Measurements from ENCODE around the gene SBF1.
A peak's percentile ranks its signal among the peaks of the same experiment; 100 is the strongest.

Gene SBF1

DNA sequence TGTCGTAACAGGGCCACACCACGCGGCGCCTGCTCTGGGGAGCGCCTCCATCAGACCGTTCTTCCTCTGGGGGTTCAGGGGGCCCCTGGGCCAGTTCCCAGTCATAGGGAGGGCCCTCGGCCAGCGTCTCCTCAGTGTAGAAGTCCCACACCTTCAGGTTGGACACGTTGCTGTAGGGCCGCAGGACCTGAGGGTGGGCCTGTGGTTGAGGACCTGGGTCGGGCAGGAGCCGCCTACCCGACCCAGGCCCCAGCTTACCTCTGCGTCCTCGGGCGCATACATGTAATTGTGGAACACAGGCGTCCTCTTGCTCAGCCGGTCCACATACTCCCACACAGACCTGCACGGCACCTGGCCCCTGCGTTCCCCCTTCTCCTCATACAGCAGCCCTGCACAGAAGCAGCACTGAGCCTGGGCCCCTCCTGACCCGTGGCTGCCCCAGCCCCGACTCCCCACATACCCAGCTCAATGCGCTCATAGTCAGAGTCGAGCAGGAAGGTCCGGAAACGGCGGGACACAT lies 20.2 kb downstream of the SBF1 start:
- H3K4me3 ChIP-seq (ENCODE audit: low read length), result no peak overlapping the region
- no peak for DNase-seq (ENCODE audit: low read depth, low spot score)

DNA sequence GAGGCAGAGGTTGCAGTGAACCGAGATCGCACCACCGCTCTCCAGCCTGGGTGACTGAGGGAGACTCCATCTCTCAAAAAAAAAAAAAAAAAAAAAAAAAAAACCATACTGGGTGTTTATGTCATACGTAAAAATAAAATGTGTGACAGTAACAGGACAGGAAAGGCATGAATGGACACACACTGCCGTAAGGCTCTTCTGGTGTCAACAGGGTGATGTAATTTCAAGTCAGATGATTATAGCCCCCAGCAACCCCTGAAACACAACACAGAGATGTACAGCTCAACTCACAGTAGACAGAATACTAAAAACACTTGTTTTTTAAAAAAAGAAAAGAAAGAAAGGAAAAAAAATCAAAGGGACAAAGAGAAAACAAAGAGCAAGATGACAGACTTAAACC lies 22.2 kb downstream of the SBF1 start:
- no peak for DNase-seq (ENCODE audit: low read depth, low spot score)
- H3K4me3 ChIP-seq (ENCODE audit: low read length), result no peak overlapping the region

DNA sequence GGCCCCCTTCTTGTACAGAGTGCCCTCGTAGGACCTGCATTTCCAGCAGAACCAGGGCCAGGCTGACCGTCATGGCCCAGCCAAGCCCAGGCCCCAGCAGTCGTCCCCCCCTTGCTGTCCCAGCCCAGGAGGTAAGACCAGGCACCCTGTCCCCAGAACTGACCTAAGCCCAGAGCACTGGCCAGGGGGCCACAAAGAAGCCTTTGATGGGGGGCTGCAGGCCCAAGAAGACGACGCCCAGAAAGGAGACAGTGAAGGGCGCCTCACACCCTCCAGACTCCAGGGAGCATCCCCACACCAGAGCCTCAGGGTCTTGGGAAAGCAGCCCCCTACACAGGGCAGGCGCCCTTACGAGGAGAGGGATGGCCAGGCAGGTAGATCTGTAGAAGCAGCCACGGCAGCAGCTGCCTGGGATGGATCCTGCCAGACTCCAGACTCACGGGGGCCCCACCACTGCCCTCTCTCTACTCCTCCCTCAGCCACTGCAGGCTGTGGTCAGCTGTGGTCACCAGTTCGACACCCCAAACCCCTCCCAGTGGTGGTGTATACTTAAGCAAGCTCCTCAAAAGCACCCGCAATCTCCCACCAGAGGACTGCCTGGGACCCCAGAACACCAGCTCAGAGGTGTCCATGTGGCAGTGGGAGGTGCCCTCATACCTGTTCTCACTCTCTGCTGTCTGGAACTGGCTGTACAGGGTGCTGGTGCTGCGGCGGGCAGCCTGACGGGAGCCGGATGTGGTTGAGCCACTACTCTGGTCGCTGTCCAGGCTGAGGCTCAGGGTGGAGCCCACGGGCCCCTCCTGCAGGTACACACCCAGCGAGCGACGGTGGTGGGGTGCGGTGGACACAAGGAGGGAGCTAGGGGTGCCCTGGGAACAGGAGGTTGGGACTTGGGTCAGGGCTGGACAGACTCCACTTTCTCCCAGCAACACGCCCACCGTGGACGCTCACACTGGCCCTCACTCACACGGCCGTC lies 27.0 kb downstream of the SBF1 start:
- no peak overlapping the region for H3K4me3 ChIP-seq (ENCODE audit: low read length)
- DNase-seq (ENCODE audit: low read depth, low spot score), result no peak

DNA sequence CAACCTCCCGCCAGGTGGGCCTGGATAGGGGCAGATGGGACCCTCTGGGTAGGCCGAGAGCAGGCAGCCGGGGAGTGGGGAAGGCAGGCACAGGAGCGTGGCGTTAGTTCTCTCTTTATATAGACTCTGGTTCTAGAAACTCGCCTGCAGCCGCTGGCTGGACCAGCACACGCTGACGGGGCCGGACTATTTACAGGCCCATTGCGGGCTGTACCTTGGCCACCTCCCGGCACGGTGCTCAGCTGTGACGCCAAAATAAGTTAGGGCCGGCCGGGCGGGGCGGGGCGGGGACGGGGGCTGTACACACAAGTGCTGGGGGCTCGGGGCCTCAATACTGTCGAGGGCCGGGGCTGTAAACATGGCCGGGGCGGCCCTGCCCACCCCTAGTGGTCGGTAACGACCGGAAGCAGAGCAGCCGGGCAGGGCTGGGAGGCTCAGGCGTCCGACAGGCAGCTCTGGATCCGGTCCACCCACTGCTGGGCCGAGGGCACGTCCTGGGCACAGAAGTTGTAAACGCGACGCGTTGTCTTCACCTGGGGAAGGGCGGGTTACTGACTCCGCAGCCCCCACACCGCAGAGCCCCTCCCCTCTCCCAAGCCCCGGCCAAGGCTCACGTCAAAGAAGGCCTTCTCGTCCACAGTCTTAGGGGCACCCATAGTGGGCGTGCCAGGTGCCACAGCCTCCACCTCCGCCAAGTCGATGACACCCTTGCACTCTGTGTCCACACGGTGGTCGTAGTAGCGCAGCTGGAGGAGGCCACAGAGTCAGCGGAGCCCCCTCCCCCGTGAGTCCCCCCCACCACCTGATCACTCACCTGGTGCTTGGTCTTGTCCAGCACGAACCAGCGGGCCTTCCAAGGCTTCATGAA lies 27.9 kb downstream of the SBF1 start:
- no peak overlapping the region for H3K4me3 ChIP-seq (ENCODE audit: low read length)
- DNase-seq (ENCODE audit: low read depth, low spot score), result no peak

DNA sequence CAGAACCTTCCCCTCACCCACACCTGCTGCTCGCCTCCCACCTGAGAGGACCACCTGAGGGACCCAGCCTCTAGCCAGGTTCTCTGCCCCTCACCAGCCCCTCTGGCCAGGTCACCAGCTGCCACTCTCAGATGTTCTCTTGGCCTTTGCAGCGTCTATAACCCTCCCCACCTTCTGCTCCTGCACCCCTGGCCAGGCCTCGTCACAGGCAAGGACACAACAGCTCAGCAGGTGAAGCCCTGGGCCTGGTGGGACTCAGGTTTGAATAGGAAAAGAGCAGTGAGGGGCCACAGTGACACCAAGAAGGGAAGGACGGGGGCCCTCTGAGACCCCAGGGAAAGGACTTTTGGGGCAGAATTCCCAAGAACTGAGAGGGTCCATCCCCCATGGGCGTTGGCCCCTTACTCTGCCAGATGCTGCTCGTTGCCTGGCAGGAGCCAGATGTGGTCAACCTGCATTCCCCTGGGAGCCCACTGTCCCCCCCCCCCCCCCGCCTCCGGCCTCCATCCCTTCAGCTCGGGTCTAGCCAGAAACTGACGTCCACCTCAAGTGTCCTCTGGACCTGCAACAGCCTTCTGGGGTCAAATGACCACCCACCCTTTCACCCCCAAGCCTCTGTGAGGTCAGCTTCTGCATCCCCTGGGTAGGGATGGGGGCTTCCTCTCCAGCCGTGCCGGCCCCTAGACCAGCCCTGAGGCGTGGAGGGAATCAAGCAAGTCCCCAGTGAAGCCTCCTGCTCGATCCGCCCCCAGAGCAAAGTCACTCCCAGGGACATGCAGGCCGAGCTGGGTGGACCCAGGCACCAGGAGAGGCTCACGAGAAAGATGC lies 28.7 kb downstream of the SBF1 start:
- H3K4me3 ChIP-seq (ENCODE audit: low read length), result no peak overlapping the region
- no peak for DNase-seq (ENCODE audit: low read depth, low spot score)

DNA sequence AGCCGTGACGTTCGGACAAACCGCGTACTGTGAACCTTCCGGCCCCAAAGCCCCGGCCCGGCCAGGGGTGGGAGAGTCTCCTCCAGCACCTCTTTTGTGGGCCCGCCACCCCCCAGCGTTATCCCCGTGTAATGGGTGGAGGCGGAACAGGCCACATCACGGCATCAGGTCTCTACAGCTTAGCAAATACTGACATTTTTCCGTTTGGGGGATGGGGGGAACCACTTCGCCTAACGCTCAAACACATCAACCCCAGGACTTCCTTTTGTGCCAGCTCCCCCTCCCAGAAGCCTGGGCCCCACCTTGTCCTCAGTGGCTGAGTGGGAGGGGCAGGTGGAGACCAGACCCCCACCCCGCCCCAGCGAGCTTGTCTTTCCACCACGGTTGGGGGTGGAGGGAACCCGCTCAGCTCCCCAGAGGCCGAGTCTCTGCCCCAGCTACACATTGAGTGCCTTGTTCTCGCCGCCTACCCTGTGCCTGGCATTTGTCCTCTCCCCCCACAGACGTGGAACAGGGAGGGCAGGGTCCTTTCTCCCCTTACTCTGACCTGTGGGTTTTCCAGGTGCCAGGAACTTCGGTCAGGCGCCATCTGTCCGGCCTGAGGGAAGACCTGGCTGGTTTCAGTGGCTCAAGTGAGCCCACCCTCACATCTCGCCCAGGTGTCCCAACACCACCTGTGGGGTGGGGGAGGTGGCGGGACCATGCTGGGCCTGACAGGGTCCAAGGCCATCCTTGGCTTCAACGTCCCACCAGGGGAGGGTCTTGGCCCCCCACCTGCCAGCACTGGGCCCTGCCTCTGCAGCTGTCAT lies 29.6 kb downstream of the SBF1 start:
- peak; percentile 78 for DNase-seq (ENCODE audit: low read depth, low spot score)
- H3K4me3 ChIP-seq (ENCODE audit: low read length), result no peak overlapping the region

DNA sequence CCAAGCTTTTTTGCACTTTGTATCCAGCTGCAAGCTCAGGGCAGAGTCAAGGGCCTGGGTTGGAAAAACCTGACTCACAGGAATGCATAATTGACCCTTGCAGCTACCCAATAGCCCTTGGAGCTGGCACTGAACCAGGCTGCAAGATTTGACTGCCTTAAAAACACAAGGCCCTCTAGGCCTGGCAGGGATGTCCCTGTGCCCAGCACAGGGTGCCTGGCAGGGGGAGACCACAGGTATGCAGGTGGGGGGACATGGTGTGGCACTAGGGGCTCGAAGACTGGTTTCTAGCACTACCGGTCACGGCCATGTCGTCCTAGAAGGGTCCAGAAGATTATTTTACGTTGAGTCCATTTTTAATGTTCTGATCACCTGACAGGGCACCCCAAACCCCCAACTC lies 30.2 kb downstream of the SBF1 start:
- no peak for DNase-seq (ENCODE audit: low read depth, low spot score)
- no peak overlapping the region for H3K4me3 ChIP-seq (ENCODE audit: low read length)

DNA sequence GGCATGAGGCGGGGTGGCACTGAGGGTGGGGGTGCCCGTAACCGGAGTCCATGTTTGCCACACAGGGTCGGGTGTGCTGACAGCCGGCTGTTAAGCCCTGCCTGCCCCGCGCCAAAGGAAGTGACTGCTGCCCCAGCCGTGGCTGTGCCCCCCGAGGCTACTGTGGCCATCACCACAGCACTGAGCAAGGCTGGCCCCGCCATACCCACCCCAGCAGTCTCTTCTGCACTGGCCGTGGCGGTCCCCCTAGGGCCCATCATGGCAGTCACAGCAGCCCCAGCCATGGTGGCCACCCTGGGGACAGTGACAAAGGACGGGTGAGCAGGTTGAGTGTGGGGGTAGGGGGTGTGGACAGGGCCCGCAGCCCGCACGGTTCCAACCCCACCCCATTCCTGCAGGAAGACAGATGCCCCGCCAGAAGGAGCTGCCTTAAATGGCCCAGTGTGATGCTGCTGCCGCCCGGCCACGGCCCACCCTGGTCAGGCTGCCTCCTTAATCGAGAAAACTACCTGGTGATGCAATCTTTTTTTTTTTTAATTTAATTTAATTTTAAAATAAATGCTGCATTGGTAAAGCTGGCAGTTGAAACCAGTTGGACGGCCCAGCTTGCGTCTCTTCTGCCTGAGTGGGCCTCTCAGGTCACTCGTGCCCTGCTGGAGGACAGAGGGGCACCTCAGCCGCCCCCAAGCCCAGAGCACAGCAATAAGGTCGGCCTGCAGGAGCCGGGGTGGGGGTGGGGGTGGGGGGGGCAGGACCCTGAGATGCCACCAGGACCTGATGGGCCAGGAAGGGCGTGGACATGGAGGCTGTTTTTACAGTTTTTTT lies 30.8 kb downstream of the SBF1 start:
- no peak for DNase-seq (ENCODE audit: low read depth, low spot score)
- H3K4me3 ChIP-seq (ENCODE audit: low read length), result no peak overlapping the region

DNA sequence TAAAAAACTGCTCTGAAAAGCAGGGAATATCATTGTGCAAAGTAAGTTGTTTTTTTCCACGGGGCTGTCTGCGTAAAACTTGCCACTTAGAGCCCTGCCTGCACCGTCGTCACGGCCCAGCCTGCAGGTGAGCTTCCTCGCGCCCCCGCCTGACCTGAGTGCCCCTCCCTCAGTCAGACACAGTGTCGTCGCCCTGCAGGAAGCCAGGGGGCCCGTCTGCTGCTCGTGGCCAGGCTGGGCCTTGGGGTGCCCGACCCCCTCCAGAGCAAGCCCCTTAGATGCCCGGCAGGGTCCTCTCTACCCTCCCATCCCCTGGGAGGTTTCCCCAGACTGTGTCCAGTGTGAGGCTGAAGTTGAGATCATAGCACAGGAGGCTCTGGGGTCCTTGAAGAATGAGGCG lies 31.6 kb downstream of the SBF1 start:
- no peak for DNase-seq (ENCODE audit: low read depth, low spot score)
- H3K4me3 ChIP-seq (ENCODE audit: low read length), result no peak overlapping the region

DNA sequence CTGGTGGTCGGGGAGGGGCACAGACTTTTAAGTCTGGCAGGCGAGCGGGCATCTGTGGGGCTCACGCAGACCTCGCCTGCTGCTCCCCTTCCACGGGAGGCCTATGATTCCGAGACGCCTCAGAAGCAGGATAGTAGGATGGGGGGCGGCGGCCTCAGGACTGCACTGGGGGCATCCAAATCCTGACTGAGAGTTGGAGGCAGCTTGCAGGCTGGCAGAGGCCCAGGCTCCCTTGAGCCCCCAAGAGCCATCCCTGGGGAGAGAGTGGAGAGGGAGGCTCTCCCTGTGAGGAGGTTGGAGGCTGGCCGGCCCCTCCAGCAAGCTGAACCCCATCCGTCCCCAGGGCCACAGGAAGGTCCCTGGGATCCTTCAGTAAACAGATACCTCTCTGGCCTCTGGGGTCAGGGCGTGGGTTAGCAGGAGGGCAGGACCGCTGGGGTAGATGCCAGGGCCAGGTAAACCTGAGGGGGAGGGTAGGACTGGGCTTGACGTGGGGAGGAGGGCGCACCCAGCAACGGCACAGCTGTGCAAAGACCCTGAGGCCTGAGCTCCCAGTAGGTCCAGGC lies 33.3 kb downstream of the SBF1 start:
- no peak overlapping the region for H3K4me3 ChIP-seq (ENCODE audit: low read length)
- no peak for DNase-seq (ENCODE audit: low read depth, low spot score)

DNA sequence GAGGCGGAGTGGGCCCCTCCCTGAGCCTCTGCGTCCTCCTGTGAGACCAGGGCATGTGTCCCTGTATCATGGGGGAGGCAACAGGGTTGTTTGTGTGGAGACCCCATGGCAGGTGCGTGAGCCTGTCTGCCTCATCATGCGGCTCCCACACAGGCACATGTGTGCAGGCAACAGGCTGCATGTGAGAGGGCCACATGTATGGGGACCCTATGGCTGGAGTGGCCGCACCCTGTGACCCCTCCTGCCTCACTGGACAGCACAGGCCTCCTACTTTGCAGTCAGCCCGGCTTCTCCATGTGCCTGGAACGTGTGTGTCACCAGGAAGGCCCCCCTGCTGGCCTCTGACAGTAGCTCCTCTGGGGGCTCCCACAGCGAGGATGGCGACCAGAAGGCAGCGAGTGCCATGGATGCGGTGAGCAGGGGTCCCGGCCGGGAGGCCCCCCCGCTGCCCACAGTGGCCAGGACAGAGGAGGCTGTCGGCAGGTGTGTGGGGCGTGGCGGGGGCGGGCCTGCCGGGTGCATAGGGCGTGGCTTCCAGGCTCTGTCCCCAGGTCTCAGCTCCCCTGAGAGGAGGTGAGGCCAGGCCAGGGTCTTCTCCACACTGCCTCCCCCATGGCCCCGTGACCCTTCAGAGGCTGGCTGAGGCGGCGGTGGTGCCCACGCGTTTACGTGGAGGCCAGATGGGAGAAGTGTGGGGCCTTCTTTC lies 34.1 kb downstream of the SBF1 start:
- H3K4me3 ChIP-seq (ENCODE audit: low read length), result no peak overlapping the region
- DNase-seq (ENCODE audit: low read depth, low spot score), result no peak

DNA sequence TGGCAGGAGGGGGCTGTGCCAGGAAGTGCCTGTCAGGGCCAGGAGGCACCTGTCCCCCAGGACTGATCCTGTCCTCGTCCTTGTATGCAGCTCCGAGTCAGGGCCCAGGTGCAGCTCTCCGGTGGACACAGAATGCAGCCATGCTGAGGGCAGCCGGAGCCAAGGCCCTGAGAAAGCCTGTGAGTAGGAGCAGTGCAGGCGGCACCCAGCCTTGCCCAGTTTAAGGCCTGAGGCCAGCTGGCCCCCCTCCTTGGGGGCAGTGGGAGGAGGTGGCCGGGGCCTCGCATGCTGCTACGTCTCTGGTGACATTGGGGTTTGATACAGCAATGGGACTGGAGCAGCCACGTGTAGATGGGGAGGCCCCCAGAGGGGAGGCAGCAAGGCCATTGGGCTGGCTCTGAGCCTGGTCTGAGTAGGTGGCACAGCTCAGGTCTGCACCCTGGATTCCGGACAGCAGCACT lies 34.9 kb downstream of the SBF1 start:
- no peak overlapping the region for H3K4me3 ChIP-seq (ENCODE audit: low read length)
- no peak for DNase-seq (ENCODE audit: low read depth, low spot score)

DNA sequence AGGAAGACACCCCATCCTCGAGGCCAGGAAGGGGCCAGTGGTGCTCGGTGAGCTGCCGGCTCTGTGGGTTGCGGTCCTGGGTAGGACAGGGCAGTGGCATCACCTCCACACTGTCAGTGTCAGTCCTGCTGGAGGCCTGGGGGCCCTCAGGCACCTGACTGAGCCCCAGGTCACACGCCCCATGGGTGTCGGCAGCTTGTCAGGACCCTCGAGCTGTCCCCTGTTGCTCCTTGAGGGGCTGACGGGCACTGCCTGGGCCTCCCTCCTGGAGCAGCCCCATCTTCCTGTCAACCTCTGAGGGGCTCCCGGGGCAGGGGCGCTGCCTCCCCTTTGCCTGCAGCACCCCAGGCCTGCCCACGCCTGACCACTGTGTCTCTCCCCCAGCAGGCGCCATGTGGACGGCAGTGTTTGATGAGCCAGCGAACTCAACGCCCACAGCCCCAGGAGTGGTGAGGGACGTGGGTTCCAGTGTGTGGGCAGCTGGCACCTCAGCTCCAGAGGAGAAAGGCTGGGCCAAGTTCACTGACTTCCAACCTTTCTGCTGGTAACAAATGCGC lies 35.4 kb downstream of the SBF1 start:
- no peak overlapping the region for H3K4me3 ChIP-seq (ENCODE audit: low read length)
- DNase-seq (ENCODE audit: low read depth, low spot score), result no peak

DNA sequence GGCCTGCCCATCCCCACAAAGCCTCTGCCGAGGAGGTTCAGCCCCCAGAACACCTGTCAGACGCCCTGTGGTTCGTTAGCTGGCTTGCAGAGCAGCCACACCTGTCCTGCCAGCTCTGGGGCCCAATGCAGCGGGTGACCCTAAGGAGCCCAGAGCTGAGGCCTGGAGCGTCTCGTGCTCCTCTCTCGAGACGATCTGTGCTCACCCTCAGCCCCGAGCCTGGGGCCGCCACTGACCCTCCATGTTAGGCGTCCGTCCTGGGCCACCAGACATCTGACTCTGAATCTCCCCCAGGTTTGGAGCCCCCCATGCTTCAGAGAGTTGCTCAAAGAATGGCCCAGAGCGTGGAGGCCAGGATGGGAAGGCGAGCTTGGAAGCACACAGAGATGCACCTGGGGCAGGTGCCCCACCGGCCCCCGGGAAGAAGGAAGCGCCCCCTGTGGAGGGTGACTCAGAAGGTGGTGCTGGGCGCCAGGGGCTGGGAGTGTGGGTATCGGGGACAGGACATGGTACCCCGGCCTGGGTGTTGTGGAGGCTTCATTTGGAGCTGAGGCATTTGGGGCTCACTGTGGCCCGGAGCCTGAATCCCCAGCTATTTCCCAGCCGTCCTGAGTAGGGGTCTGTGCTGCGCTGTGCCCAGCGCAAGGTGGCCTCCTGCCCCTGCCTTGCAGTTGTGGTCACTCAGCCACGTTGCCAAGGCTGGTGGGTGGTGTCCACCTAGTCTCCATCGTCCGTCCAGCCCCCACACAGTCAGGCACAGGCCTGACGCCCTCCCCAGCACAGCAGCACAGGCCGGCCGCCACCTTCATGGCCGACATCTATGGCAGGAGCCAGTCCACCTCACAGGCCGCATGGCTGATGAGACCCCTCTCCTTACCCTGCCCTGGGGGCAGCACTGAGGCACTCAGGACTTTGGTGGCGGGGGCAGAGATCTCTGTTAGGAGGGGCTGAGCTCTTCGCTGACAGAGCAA lies 36.2 kb downstream of the SBF1 start:
- no peak overlapping the region for H3K4me3 ChIP-seq (ENCODE audit: low read length)
- DNase-seq (ENCODE audit: low read depth, low spot score), result no peak

All from Jurkat, Clone E6-1 (cell line).